Measurements from ENCODE around the gene RNASEH2C. TPM values are rescaled to one million over a fixed set of nuclear protein-coding genes. Genes with fewer than 3 reads are reported as not detected.

RNASEH2C gene
- total and polyA plus RNA-seq, 2 of the 13 experiments (the other 11 are each of a cell fraction or from before 2014, with no cell fraction given), result 27.4 to 50.9 TPM

GRCh38 chr11:65744026-65744698 lies 23.6 kb upstream of the RNASEH2C start (continued):
- TF ChIP-seq, protein P1, sequence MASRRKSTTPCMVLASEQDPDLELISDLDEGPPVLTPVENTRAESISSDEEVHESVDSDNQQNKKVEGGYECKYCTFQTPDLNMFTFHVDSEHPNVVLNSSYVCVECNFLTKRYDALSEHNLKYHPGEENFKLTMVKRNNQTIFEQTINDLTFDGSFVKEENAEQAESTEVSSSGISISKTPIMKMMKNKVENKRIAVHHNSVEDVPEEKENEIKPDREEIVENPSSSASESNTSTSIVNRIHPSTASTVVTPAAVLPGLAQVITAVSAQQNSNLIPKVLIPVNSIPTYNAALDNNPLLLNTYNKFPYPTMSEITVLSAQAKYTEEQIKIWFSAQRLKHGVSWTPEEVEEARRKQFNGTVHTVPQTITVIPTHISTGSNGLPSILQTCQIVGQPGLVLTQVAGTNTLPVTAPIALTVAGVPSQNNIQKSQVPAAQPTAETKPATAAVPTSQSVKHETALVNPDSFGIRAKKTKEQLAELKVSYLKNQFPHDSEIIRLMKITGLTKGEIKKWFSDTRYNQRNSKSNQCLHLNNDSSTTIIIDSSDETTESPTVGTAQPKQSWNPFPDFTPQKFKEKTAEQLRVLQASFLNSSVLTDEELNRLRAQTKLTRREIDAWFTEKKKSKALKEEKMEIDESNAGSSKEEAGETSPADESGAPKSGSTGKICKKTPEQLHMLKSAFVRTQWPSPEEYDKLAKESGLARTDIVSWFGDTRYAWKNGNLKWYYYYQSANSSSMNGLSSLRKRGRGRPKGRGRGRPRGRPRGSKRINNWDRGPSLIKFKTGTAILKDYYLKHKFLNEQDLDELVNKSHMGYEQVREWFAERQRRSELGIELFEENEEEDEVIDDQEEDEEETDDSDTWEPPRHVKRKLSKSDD (CRISPR knock-in tag; IDR thresholded peaks at IDR 0.05; ENCODE audit: low read depth), result no peak
- TF ChIP-seq FOXC1 (CRISPR knock-in tag; IDR thresholded peaks at IDR 0.05; ENCODE audit: borderline replicate concordance) (no peak), HMG20B (CRISPR knock-in tag; conservative IDR thresholded peaks at IDR 0.05) (no peak), KLF12 (CRISPR knock-in tag; IDR thresholded peaks at IDR 0.05; ENCODE audit: borderline replicate concordance) (0 out of 2 replicates have a peak, but pooled peaks have one; percentile 24), DMAP1 (CRISPR knock-in tag; IDR thresholded peaks at IDR 0.05) (no peak), KDM1A (CRISPR knock-in tag; IDR thresholded peaks at IDR 0.05) (no peak), SRSF1 (optimal IDR thresholded peaks at IDR 0.05; ENCODE audit: low read depth, low read length) (no peak), ZNF773 (CRISPR knock-in tag; IDR thresholded peaks at IDR 0.05; ENCODE audit: borderline replicate concordance) (no peak), LBX2 (CRISPR knock-in tag; IDR thresholded peaks at IDR 0.05; ENCODE audit: borderline replicate concordance) (no peak), TSC22D2 (CRISPR knock-in tag; IDR thresholded peaks at IDR 0.05; ENCODE audit: borderline replicate concordance) (no peak), ZNF513 (CRISPR knock-in tag; conservative IDR thresholded peaks at IDR 0.05) (no peak), SKI (IDR thresholded peaks at IDR 0.05; ENCODE audit: partially characterized antibody) (no peak), CC2D1A (CRISPR knock-in tag; IDR thresholded peaks at IDR 0.05) (no peak), TARDBP (CRISPR knock-in tag; IDR thresholded peaks at IDR 0.05) (peak; percentile 28; the same call in 1 of the 2 replicates), DNMT3B (CRISPR knock-in tag; conservative IDR thresholded peaks at IDR 0.05) (no peak), SAFB2 (CRISPR knock-in tag; IDR thresholded peaks at IDR 0.05; ENCODE audit: borderline replicate concordance, low read depth) (no peak), MTA1 (CRISPR knock-in tag; IDR thresholded peaks at IDR 0.05; ENCODE audit: borderline replicate concordance) (0 out of 2 replicates have a peak, but pooled peaks have one; percentile 38), ZBTB10 (CRISPR knock-in tag; IDR thresholded peaks at IDR 0.05; ENCODE audit: borderline replicate concordance) (no peak), SP1 (IDR thresholded peaks at IDR 0.05) (no peak), SP1 (CRISPR knock-in tag; IDR thresholded peaks at IDR 0.05) (0 out of 2 replicates have a peak, but pooled peaks have one; percentile 20)
- TF ChIP-seq, protein P2, sequence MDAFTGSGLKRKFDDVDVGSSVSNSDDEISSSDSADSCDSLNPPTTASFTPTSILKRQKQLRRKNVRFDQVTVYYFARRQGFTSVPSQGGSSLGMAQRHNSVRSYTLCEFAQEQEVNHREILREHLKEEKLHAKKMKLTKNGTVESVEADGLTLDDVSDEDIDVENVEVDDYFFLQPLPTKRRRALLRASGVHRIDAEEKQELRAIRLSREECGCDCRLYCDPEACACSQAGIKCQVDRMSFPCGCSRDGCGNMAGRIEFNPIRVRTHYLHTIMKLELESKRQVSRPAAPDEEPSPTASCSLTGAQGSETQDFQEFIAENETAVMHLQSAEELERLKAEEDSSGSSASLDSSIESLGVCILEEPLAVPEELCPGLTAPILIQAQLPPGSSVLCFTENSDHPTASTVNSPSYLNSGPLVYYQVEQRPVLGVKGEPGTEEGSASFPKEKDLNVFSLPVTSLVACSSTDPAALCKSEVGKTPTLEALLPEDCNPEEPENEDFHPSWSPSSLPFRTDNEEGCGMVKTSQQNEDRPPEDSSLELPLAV (CRISPR knock-in tag; conservative IDR thresholded peaks at IDR 0.05; ENCODE audit: low read depth), result no peak
